HG03095 (cell line): Measurements from ENCODE around the gene LHFPL6.

Source experiments
- ATAC-seq: cut with Tn5 transposase; IDR thresholded peaks from one replicate; pipeline ENCODE4 v1.9.1; 2021; ENCODE audit warnings: moderate library complexity; ENCODE audit not compliant: unreplicated experiment

The LHFPL6 gene

GRCh38 chr13:39521701-39522100, 81.3 kb downstream of the LHFPL6 start:
- ATAC-seq: no peak

- no peak for ATAC-seq
These were observed 86.9 kb downstream of the LHFPL6 start for GRCh38 chr13:39516096-39516495.

DNA sequence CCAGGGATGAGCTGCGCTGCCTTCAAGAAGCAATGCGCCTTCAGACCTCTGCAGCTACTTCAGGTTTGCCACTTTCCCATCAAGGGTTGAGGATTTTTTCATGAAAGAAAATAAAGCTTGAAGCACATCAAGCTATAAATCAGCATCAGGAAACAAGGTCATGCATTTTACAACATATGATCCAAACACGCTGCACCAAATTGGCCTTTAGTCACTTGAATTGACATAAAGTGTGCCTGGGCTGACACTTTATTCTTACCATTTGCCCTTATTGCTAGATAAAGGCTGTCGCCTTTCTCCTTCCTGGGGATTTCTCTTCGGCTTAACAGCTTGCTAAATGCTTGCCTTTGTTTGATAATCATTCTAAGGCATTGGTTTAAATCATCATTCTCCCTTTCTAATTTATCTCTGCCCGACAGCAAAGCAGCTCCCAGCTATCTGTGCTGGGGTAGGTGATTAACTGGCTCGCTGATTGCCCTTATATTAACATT, 87.7 kb downstream of the LHFPL6 start:
- ATAC-seq: no peak

GRCh38 chr13:39512687-39513086, 90.3 kb downstream of the LHFPL6 start:
- no peak for ATAC-seq

GRCh38 chr13:39510316-39510695, 92.7 kb downstream of the LHFPL6 start:
- ATAC-seq: no peak

DNA sequence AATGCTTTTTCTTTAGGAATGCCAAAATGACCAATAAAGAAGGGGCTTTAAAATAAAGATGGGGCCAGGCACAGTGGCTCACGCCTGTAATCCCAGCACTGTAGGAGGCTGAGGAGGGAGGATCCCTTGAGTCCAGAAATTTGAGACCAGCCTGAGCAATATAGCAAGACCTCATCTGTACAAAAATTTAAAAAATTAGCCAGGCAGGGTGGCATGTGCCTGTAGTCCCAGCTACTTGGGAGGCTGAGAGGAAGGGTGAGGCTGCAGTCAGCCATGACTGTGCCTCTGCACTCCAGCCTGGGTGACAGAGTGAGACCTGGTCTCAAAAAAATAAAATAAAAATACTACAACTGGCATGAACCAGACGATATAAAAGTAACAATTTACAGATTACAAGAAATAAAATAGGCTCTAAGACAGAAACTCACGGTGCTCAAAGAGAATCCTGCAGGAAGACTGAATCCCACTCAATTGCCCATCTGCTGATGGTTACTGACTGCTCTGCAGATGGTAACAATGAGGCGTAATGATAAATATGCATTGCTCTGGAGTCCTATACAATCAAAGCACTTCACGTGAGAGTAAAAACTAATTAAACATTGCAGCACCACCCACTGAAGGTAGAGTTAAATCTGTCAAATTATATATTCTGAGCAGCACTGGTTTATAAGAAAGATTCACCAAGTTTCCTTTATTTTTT, 93.2 kb downstream of the LHFPL6 start:
- no peak for ATAC-seq

DNA sequence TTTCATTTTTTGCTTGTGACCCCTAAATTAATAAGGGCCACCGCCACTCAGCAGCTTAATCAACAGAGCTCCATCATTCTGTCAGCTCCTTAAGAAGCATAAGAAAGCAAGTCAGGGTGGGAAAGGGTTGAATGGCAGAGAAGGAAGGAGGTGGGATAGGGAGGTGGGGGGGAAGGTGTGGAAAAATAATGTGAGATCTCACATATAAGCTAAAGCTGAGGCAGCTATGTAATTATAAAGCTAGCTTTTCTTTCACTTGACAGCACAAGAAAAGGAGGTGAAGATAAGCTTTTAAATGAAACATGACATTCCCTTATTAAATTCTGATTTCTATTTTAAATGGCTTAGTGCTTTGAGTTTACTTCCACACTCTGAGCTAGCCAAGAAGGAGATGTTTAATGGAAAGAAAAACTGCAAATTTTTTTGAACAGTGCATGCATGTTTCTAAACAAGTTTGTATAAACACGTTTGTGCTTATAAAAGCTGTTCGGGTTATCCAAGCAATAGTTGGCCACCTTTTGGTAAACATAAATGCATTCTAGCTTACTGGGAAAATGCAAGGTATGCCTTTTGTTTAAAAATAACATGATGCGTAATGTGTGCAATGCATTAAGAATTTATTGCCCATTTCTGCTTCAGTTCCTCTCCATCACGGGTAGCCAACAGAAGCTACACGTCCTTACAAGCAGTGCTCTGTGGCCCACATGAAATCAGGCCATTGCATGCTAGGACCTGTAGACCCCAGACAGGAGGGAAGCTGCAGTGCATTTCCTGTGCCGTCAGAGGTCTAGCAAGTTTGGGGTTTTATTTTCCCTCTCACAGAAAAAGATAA, 96.2 kb downstream of the LHFPL6 start:
- ATAC-seq: no peak

DNA sequence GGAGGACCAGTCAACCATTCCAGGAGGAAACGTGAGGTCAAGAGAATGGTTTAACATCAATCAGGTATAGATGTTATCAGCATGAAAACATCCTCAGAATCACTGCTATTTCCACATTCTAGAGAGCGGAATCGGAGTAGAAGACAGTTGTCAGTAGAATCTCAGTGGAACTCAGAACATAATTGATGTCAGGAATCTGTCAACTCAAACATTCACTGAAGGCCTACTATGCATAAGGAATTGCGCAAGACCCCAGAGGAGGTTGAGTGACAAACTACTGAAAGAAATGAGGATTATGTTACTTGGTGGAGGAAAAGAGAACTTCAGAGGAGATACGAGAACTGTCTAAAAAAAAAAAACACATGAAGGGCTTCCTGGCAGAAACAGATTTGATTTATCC, 97.8 kb downstream of the LHFPL6 start:
- ATAC-seq: no peak

- no peak for ATAC-seq
These were observed 99.9 kb downstream of the LHFPL6 start for GRCh38 chr13:39503048-39503447.

GRCh38 chr13:39501702-39502324, 101.2 kb downstream of the LHFPL6 start:
- ATAC-seq: no peak

DNA sequence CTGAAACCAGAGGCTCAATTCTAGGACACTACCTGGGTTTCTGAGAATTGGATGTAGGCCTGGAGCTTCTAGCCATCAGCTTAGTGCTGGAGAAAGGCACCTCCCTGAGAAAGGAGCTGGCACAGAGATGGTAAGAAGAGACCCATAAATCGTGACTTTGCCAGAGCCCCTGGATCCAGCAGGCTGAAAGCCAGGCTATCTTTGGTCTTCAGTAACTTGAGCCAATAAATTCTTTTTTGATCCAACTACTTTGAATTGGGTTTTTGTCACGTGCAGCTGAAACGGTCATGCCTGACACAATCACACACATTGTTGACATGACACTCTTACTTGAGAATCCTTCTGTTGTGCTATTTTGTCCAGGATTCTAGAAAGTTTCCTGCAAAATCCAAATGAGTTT, 103.4 kb downstream of the LHFPL6 start:
- no peak for ATAC-seq

GRCh38 chr13:39498471-39499114, 104.4 kb downstream of the LHFPL6 start:
- no peak for ATAC-seq

GRCh38 chr13:39496506-39496905, 106.5 kb downstream of the LHFPL6 start:
- no peak for ATAC-seq

- no peak for ATAC-seq
These were observed 108.4 kb downstream of the LHFPL6 start for GRCh38 chr13:39494633-39495032.

- ATAC-seq: no peak
These were observed 109.0 kb downstream of the LHFPL6 start for GRCh38 chr13:39494006-39494405.

DNA sequence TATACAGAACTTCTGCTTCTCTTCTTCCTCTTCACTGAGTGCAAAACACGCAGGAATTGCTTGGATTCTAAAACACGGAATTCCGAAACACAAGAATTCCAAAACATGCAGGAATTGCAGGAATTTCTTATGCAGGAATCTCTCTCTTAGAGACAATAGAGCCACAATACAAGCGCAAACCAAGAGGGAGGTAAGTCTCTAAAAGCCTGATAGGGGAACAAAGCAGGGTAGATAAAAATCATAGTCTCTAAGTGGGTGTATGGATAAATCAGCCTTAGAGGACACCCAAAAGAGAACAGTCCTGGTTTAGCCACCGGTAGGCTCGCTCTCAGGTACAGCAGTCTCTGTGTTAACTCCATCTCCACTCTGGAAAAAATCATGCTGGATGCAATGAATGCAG, 112.9 kb downstream of the LHFPL6 start:
- no peak for ATAC-seq

DNA sequence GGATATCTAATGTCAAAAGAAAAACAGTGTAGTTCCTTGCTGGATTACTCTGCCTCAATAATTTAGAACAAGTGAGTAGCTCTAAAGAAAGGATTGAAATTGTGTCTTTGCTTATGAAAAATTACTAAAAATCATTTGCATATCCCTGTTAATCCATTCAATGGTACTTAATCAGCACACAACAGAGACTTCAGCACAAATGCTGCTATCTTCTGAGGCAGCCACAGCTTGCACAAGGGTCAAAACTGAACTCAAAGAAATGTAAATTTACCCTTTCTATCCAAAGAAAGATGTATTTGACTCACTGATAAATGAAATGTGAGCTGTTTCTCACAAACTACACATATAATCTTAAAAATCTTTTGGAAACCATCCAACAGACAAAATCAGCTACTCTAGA, 116.2 kb downstream of the LHFPL6 start:
- ATAC-seq: no peak

GRCh38 chr13:39485314-39485700, 117.7 kb downstream of the LHFPL6 start:
- no peak for ATAC-seq

- no peak for ATAC-seq
These were observed 118.3 kb downstream of the LHFPL6 start for GRCh38 chr13:39484506-39485313.

DNA sequence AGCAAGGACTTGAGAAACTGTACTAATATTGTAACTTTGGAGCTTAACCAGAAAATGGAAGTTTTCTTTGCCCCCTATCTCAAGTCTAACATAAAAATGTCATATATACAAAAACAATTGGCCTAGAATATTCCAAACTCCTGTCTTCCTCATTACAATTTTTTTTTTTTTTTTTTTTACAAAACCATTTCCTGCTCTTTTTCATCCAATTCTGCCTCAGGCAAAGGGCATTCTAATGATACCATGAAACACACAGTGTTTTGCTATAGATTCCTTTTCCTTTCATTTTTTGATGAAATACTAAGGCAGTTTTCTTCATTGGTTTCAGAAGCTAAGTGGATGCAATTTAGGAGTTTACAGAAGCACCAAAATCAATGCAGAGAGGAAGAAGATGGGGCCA, 119.7 kb downstream of the LHFPL6 start:
- ATAC-seq: no peak

- no peak for ATAC-seq
These were observed 121.5 kb downstream of the LHFPL6 start for GRCh38 chr13:39481491-39481890.
